ENCODE measurements around the gene CDH13.

CDH13 gene

DNA sequence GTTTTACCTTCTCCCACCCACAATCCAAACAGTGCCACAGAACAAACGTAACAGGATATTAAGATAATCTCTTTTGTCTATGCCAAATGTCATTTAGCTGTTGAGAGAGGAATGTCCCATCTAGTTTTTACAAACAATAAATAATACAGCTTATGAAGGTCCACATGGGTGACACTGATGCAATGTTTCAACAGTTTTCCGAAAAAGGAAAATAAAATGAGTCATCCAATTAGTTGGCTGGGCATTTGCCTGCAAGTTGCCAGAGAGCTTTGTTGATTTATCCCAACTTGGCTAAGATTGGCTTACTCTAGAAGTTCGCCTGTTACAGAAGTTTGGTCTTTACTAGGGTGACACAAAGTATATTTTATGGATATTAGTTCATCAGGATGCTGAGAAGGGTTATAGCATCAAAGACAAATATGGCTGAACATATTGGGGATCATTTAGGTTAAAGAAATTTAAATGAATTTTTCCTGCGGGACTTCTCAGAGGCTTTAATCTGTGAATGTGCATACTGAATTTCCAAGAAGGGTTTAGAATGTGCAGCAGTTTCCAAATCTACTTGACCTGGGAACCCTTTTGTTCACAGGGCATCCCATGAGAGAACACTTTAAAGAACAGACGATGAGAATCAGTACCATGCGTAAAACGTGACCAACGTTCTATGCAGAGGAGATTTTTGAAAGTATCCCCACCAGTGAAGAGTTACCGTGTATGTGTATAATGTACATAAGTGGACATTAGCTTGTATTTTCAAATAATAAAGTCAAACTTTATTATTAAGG lies 73.1 kb downstream of the CDH13 start:
- no peak for DNase-seq

DNA sequence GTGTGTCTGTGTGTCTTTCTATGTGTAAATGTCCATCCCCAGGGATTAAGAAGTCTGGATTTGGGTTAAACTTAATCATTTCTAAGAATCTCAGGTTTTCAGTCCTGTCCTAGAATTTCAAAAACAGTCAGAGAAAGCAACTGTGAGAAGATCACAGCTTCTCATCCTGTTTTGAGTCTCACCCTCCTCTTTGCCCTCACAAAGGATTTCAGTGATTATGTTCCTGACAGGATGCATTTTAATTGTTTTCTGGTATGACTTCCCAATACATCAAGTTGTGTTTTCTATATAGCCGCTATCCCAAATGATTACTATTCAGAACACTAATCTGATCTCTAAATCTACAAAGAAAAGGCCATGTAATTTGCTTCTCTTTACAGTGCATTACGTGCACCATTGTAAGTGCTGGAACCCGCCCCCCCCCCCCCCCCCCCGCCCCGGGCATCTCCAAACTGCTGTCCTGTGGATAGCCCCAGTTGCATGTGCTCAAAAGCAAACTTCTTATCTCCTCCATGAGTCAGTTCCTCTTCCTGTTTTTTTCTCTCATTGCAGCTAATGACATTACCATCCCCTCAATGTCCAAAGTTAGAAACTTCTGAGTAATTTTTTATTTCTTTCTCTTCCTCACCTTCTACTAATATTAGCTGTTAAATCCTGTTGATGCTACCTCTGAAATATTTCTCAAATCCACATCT lies 73.9 kb downstream of the CDH13 start:
- DNase-seq: no peak

GRCh38 chr16:82701442-82701955 lies 74.7 kb downstream of the CDH13 start:
- no peak for DNase-seq

DNA sequence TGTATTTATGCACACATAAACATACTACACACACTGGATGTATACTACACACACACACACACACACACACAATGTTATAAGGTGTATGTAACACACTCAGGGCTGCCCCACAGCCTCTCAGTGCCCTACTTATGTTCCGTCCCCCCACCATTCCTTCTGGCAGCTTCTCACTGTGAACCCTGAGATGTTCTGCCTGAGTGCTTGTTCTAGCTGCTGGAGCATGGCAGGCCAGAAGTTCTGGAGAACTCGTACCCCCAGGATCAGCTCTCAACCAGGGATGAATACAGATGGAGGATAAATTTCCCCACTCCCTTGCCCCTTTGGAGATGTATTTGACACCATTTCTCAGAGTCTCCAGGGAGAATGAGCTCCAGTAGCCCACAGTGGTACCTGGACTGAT lies 76.4 kb downstream of the CDH13 start:
- DNase-seq: no peak

DNA sequence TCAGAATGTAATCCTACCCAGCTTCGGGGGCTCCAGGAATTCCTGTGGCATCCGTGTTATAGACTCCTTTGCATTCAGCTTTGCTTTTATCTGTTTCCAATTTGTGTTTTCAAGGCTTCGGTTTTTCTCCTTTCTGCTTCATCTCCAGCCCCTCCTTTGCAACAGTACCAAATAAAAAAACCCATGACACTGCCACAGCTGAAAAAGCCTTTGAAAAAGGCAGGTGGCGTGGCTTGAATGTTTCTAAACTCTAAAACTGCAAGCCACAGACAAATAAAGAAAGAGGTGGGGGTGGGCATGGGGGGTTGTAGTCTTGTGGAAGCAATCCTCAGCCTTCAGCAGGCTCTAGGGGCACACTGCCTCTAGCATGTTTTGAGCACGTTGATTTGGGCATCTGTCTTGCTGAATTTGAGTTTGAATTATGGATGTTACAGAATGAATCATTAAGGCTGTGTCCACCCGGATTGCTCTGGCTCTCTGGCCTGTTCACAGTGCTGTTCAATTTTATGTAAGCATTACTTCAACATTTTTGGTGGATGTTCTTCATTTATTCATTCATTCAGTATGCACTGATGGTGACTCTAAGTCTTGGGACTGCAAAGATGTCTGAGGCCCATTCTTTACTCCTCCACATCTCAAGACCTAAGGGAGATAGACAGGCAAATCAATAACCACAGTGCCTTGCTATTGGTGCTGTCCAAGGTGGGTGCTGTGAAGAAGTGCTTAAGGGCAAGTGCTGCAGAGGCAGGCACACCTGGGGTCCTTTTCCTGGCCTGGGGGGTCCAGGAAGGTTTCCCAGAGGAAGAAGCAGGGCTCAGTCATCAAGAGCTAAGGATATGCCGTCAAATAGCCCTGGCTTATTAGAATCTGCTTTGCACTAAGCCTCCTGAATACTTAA lies 77.4 kb downstream of the CDH13 start:
- DNase-seq: no peak

GRCh38 chr16:82709987-82710386 lies 83.2 kb downstream of the CDH13 start:
- no peak for DNase-seq

DNA sequence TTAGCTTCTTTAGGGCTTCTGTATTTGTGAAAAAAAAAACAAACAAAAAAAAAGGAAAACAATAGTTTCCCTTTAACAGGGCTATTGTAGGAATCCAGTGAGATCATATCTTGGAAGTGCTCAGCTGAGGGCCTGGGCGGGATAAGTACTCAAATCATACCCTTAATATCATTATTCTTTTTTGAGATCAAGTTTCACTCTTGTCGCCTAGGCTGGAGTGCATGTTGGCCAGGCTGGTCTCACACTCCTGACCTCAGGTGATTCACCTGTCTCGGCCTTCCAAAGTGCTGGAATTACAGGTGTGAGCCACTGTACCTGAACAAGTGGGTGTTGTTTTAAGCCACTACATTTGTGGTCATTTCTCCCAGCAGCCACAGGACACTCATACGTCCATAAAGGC lies 87.0 kb downstream of the CDH13 start:
- no peak for DNase-seq

- no peak for DNase-seq
These were observed 88.4 kb downstream of the CDH13 start for GRCh38 chr16:82715160-82715559.

GRCh38 chr16:82715833-82716232 lies 89.1 kb downstream of the CDH13 start:
- no peak for DNase-seq

GRCh38 chr16:82716361-82716855 lies 89.6 kb downstream of the CDH13 start:
- no peak for DNase-seq

GRCh38 chr16:82720414-82720813 lies 93.6 kb downstream of the CDH13 start:
- DNase-seq: no peak

GRCh38 chr16:82726306-82726705 lies 99.5 kb downstream of the CDH13 start:
- DNase-seq: no peak

DNA sequence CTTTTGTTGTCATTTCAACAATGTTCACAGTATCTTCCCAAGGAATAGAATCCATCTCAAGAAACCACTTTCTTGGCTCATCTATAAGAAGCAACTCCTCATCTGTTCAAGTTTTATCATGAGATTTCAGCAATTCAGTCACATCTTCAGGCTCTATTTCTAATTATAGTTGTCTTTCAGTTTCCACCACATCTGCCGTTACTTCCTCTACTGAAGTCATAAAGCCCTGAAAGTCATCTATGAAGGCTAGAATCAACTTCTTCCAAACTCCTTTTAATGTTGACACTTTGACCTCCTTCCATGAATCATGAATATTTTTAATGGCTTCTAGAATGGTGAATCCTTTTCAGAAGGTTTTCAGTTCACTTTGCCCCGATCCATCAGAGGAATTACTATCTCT lies 102.1 kb downstream of the CDH13 start:
- DNase-seq: no peak

DNA sequence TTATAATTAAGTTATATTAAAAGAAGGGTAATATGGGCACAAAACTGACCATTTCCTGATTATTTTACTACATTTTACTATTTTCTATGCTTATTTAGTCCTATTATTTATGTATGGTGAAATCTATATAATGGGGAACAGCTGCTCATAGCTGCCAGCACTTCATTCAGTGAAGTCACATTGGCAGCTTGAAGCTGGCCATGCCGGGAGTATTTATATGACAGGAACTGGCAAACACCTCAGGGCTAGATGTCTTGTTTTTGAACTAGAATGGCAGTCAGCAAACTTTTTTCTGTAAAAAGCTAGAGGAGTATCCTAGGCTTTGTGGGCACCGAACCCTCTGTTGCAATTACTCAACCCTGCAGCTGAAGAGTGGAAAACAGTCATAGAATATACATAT lies 104.1 kb downstream of the CDH13 start:
- DNase-seq: no peak

DNA sequence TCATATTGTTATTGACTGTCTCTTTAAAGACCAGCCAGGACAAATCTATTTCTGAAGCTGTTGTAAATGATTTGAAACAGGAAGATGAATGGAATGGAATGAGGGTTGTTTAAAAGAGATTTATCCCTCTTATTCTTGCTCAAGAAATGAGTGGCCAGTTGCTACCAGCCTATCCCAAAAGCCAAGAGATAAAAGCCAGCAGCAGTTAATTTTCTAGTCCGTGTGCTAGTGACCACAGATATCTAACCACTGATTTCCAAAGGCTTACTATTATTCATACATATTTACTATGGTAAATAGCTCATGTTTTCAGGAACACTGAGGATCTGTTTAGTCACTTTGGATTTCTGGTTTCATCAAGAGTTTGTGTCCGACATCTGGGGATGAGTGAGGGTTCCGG lies 105.7 kb downstream of the CDH13 start:
- DNase-seq: no peak

DNA sequence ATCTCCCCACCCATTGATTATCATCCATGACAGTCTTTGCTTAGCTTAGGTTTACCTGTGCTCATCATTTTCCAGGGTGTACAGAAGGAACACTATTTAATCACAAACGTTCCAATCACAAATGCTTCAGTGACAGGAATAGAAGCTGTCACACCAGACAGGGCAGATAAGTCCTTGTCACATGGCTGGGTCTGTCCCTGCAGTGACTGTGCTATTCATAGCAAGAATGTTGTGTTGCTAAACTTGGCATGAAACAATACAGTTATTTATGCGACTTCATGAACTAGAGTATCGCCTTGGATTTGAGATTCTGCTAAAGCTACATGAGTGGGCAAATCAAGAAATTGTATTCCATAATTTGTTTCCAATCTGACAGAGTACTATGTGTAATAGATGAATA lies 108.4 kb downstream of the CDH13 start:
- DNase-seq: no peak

GRCh38 chr16:82735673-82736091 lies 108.9 kb downstream of the CDH13 start:
- no peak for DNase-seq

DNA sequence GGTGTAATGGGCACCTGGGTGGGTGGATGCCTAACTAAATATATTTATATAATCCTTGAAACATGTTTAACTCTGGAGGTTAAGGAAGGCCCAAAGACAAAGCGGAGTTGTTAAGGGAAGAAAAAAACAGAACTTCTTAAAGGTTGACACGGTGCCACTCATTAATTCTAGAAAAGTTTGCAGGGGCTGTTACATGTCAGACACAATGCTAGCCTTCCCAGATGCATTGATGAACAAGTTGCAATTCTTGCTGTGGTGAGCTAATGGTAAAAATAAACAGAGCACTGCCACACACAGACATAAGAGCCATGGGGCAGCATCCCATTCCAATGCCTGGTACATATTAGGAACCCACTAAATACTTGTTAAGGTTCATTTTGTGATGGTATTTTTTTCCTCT lies 109.5 kb downstream of the CDH13 start:
- no peak for DNase-seq

DNA sequence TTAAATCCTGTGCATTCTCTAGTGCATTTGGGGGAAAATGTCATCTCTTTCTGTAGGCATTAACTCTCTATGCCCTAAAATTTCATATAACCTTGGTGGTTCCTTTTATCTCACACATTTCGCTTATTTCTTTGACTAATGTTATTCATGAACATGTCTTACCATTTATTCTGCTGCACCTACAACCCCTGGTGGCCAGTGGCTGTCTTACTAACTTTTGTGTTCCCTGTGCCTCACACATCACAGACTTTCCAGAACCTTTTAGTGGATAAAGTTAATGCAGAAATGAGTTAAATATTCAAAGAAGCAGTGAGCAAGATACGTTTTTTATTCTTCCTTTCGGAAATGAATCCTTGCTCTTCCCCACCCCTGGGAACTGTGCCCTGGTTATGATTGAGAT lies 111.9 kb downstream of the CDH13 start:
- DNase-seq: no peak

- DNase-seq: no peak
These were observed 114.4 kb downstream of the CDH13 start for GRCh38 chr16:82741073-82741615.

DNA sequence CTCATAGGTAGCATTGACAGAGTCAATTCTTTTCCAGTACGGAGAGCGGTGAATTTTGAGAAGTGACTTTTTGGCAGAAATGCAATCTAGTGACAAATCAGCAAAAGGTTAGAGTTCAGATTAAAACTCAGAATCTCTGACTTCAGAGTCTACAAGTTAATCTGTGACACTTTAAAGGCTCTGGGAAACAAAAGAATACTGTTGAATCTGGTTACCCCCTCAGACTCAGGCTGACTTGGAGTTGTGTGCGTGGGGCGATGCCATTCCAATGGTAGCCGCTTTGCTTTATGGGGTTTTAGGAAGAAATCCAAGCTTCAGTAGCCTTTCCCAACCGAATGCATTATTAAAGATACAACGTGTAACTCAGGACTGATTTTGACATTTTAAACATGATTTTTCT lies 118.2 kb downstream of the CDH13 start:
- no peak for DNase-seq

DNA sequence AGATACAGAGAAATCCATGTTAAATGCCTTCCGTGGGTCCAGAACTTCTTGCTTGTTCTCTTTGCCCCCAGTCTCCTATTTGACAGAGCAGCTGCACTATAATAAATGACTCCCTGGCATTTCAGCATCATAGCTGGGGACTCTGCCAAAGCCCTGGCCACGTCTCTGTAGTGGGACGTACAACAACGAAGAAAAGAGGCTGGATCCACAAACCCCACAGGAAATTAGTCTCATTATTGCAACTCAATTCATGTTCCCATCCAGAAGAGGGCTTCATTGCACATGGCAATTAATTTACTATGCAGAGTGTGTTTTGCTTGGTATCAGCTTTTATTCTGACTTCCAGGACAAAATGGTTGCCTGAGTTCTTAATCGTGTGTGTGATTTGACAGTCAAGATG lies 121.3 kb downstream of the CDH13 start:
- no peak for DNase-seq

- DNase-seq: no peak
These were observed 123.3 kb downstream of the CDH13 start for GRCh38 chr16:82750068-82750467.

Data from activated CD4-positive, alpha-beta T cell treated with anti-CD3 and anti-CD28 coated beads for 4 hours (primary cell).